ENCODE results near the gene IL23R. TPM values are rescaled to one million over a fixed set of nuclear protein-coding genes. Genes with fewer than 3 reads are reported as not detected.

Gene IL23R
- total RNA-seq, 2 donors from 2014 or later: 1.2 to 1.3 TPM

DNA sequence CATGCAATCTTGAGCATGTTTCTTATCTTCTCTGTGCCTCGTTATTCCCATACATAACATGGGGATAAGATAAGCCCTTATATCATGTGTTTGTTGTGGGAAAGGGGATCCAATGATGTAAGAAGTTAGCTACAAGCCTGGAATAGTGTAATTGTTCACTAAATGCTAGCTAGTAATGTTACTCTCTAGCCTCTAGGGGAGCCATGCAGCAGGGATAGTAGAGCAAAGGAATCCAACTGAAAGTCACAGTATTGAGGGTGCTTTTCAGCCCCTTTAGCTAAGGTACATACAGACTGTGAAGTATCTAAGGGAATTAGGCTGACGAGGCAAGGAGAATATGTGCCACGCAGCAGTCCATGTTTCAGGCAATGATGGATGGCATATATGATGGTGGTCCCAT, 46.9 kb downstream of the IL23R start:
- Histone ChIP-seq H3K27ac (no peak overlapping the region), H3K36me3 (no peaks in the 10 kb centered on the region), H3K4me3 (no peak overlapping the region), H3K27me3 (no peaks in the 10 kb centered on the region), H3K9me3 (no peaks in the 10 kb centered on the region), H3K4me1 (no peaks in the 10 kb centered on the region), H3K9ac (ENCODE audit: low read depth in 2 of 2, low read length in 2 of 2) (no peak overlapping the region)
- intact Hi-C loops (cut with DNase I): loop anchor here (10.0 kb wide), 2 partner anchors 208 to 448 kb away; no protein-coding TSS in a partner anchor
- no peak for TF ChIP-seq CTCF (IDR thresholded peaks at IDR 0.05)
- DNase-seq: no peak

- Histone ChIP-seq H3K9ac (ENCODE audit: low read depth in 2 of 2, low read length in 2 of 2) (no peak overlapping the region), H3K27ac (no peak overlapping the region), H3K27me3 (no peaks in the 10 kb centered on the region), H3K4me1 (no peaks in the 10 kb centered on the region), H3K36me3 (no peaks in the 10 kb centered on the region), H3K4me3 (no peak overlapping the region), H3K9me3 (no peaks in the 10 kb centered on the region)
- no peak for DNase-seq
- no peak for TF ChIP-seq CTCF (IDR thresholded peaks at IDR 0.05)
- intact Hi-C loops (cut with DNase I): loop anchor here (10.0 kb wide), 2 partner anchors 209 to 449 kb away; no protein-coding TSS in a partner anchor
These were observed 47.7 kb downstream of the IL23R start for GRCh38 chr1:67213948-67214347.

- Histone ChIP-seq H3K27ac (no peak overlapping the region), H3K9ac (ENCODE audit: low read depth in 2 of 2, low read length in 2 of 2) (no peak overlapping the region), H3K9me3 (no peaks in the 10 kb centered on the region), H3K4me1 (no peaks in the 10 kb centered on the region), H3K36me3 (no peaks in the 10 kb centered on the region), H3K4me3 (no peak overlapping the region), H3K27me3 (no peaks in the 10 kb centered on the region)
- peak; percentile 33 for TF ChIP-seq CTCF (IDR thresholded peaks at IDR 0.05)
- intact Hi-C loops (cut with DNase I): loop anchor here (5.0 to 10.0 kb wide), 3 partner anchors 210 to 450 kb away; no protein-coding TSS in a partner anchor
- peak; percentile 24 for DNase-seq
These were observed 48.3 kb downstream of the IL23R start for GRCh38 chr1:67214420-67215174.

- H3K4me3 ChIP-seq: no peak overlapping the region
- no peak overlapping the region for H3K9ac ChIP-seq (ENCODE audit: low read depth in 2 of 2, low read length in 2 of 2)
- H3K27ac ChIP-seq: no peak overlapping the region
- H3K4me1 ChIP-seq: no peaks in the 10 kb centered on the region
- intact Hi-C loops (cut with DNase I): loop anchor here (5.0 to 10.0 kb wide), 3 partner anchors 212 to 452 kb away; no protein-coding TSS in a partner anchor
- DNase-seq: no peak
- H3K9me3 ChIP-seq: no peaks in the 10 kb centered on the region
- H3K27me3 ChIP-seq: no peaks in the 10 kb centered on the region
- no peaks in the 10 kb centered on the region for H3K36me3 ChIP-seq
- TF ChIP-seq CTCF (IDR thresholded peaks at IDR 0.05): no peak
These were observed 50.1 kb downstream of the IL23R start for GRCh38 chr1:67216401-67216800.

GRCh38 chr1:67217417-67217816, 51.2 kb downstream of the IL23R start:
- H3K36me3 ChIP-seq: no peaks in the 10 kb centered on the region
- TF ChIP-seq CTCF (IDR thresholded peaks at IDR 0.05): no peak
- no peaks in the 10 kb centered on the region for H3K4me1 ChIP-seq
- no peak overlapping the region for H3K27ac ChIP-seq
- no peak for DNase-seq
- no peaks in the 10 kb centered on the region for H3K27me3 ChIP-seq
- no peak overlapping the region for H3K4me3 ChIP-seq
- intact Hi-C loops (cut with DNase I): loop anchor here (5.0 to 10.0 kb wide), 3 partner anchors 213 to 453 kb away; no protein-coding TSS in a partner anchor
- H3K9me3 ChIP-seq: no peaks in the 10 kb centered on the region
- no peak overlapping the region for H3K9ac ChIP-seq (ENCODE audit: low read depth in 2 of 2, low read length in 2 of 2)

All from colonic mucosa (tissue), 4 donors.